ENCODE measurements around the gene RPL19. TPM values are rescaled to one million over a fixed set of nuclear protein-coding genes. Genes with fewer than 3 reads are reported as not detected.

Gene RPL19
- total and polyA plus RNA-seq, 5 experiments from 2014 or later, result 3,521 to 4,559 (median 3,970) TPM

DNA sequence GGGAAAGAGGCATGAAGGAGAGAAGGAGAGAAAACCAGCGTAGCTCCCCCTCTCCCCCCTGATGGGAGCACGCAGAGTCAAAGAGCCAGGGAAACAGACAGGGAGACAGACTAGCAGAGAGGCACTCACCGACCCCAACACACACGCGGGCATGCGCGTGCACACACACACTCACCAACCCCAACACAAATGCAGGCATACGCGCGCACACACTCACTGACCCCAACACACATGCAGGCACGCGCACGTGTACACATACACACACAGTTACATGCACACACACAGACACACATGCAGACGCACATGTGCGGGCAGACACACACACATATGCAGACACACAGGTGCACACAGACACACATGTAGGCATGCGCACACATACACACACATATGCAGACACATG, 7.2 kb upstream of the RPL19 start:
- Mint-ChIP-seq H3K36me3 (peaks cover 0 to 22% (median 3%) of the 10 kb centered on the region in 3 donors), H3K9me3 (no peaks in the 10 kb centered on the region), H3K27me3 (no peaks in the 10 kb centered on the region), H3K27ac (peak overlapping the region in 1 of 10 donors; percentile 10), H3K4me3 (no peak overlapping the region), H3K4me1 (peaks cover 14 to 32% (median 23%) of the 10 kb centered on the region in 4 donors)
- POLR2A ChIA-PET, result interaction anchor here (1.0 kb wide), 1 partner anchor 10 kb away, joined by 3 read pairs; no protein-coding TSS in a partner anchor
- DNase-seq (no peak), ATAC-seq (no peak)

DNA sequence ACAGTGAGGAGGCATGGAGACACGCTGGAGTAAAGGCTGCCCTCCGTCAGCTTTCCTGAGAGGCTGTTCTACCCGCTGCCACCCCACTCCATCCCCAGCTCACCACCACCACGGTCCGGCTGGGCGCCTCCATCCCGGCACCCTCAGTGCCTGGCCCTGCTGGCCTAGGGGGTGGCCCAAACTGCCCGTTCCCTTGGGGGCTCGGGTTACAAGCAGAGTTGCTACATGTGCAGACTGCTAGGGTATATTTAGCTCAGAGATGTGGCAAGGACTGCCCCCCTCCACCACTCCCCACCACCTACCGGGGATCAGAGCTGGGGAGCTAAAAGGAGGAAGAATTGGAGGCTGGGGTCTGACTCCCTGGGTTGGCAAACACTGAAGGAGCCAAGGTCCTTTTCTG, 6.7 kb upstream of the RPL19 start:
- peaks cover 0 to 17% (median 3%) of the 10 kb centered on the region in 3 donors for H3K36me3 Mint-ChIP-seq
- ATAC-seq (no peak), DNase-seq (no peak)
- no peaks in the 10 kb centered on the region for H3K27me3 Mint-ChIP-seq
- no peaks in the 10 kb centered on the region for H3K9me3 Mint-ChIP-seq
- no peak overlapping the region for H3K4me3 Mint-ChIP-seq
- H3K27ac Mint-ChIP-seq, result peak overlapping the region in 1 of 10 donors; percentile 25
- H3K4me1 Mint-ChIP-seq, result peaks cover 15 to 36% (median 25%) of the 10 kb centered on the region in 4 donors
- POLR2A ChIA-PET, result interaction anchor here (1.0 kb wide), 2 partner anchors 10 to 132 kb away, joined by 3 read pairs; no protein-coding TSS in a partner anchor

DNA sequence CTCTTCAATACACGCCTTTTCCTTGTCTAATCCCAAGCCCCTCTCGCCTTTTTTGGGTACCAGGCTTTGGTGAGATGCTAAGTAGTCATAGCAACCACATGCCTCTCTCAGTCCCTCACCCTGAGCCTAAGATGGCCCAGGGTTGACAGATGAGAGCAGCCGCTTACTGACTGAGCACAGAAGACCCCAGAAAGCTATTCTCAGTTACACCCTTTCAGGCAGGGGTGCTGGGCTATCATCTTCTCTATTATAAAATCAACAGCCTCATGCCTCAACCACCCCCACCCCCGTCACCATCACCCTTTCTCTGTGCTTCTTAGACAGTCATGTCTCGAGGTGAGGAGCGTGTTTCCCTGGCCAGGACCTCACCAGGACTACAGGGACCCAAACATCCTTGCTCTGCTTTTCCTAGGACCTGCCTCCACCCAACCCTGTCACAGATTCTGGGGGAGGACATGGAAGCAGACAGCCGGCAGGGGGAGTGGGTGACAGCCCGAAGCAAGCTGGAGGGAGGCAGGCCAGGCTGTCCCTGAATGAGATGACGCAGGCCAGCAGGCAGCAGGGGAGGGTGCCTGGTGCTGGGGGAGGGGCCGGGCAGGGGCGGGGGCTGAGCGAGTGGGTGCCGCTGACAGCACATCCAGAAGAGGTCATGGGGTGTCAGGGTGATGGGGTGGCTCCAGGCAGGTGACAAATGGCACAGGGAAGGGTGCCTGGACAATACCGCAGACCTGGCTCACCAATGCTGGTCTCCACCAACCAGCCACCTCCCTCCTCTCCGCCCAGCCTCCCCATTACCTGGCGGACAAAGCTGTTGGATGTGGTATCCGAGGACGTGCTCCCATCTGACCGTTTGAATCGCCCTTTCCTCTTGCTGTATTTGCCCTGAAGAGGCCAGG, 5.7 kb upstream of the RPL19 start:
- no peak for DNase-seq
- no peaks in the 10 kb centered on the region for H3K9me3 Mint-ChIP-seq
- peaks cover 15 to 46% (median 33%) of the 10 kb centered on the region in 4 donors for H3K4me1 Mint-ChIP-seq
- no peak for ATAC-seq
- peak overlapping the region in 3 of 10 donors; percentile 8 to 30 (median 29) for H3K4me3 Mint-ChIP-seq
- POLR2A ChIA-PET, result interaction anchor here (1.0 to 2.2 kb wide), 2 partner anchors 15 to 133 kb away, joined by 3 to 9 read pairs; no protein-coding TSS in a partner anchor
- H3K27ac Mint-ChIP-seq, result peak overlapping the region in 5 of 10 donors; percentile 8 to 89 (median 25)
- H3K27me3 Mint-ChIP-seq, result no peaks in the 10 kb centered on the region
- peaks cover 0 to 14% (median 0%) of the 10 kb centered on the region in 3 donors for H3K36me3 Mint-ChIP-seq

DNA sequence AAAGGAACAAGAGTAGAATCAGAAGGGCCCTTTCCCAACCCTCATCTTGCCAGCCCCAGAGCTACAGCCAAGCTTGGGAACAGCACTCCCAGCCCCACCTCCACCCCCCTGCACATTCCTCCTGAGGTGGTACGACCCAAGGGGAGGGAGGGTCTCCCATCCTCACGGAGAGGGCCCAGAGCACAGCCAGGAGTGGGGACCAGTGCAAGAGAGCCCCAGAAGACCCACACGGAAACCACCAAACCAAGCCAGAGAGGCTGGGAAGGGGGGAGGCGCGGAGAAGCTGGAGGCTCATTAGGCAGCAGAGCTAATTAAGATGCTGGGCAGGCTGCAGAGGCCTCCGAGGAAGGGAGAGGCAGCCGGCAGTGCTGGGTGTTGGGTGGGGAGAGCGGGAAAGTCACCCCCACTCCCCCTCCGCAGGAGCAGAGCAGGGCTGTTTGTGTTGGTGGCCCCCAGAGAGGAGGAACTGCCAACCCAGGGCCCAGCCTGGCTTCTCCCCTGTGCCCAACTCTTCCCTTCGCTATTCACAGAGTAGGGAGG, 5.0 kb upstream of the RPL19 start:
- H3K4me1 Mint-ChIP-seq, result peaks cover 21 to 53% (median 40%) of the 10 kb centered on the region in 4 donors
- POLR2A ChIA-PET, result interaction anchor here (0.8 to 2.2 kb wide), 3 partner anchors 14 to 342 kb away, joined by 3 to 9 read pairs (median 4); partner anchors contain the start of gene RPL23
- H3K27ac Mint-ChIP-seq, result peak overlapping the region in 5 of 10 donors; percentile 40 to 80 (median 62)

DNA sequence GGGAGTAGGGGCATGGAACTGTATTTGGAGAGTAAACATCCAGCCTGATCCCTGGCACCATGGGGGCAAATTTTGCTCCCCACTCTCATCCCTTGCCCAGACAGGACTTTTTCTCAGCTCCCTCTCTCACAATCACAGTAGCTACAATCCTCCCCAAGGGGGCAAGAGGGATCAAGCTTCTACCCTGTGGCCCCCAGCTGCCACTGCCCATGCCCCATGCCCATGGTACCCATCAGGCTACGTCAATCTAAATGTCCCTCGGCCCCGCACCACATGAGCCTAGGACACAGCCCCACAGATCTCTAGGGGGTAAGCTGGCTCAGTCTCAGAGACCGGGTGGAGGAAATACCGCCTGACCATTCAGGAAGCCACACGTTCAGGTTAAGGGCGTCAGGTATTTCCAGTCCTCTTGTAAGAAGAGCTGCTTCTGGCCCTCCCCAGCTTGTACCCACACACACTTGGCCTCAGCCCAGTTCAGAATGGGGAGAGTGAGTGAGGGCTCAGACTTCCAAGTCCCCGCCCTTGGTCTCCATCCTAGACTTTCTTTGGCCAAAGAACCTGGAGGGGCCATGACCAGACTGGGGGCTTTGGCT, 4.4 kb upstream of the RPL19 start:
- POLR2A ChIA-PET, result interaction anchor here (0.7 to 2.2 kb wide), 5 partner anchors 13 to 370 kb away, joined by 3 to 9 read pairs (median 4); partner anchors contain the start of genes CWC25 and RPL23
- no peak for ATAC-seq
- H3K9me3 Mint-ChIP-seq, result no peaks in the 10 kb centered on the region
- H3K27me3 Mint-ChIP-seq, result no peaks in the 10 kb centered on the region
- no peak for DNase-seq
- peak overlapping the region; percentile 32 to 97 (median 76) for H3K4me3 Mint-ChIP-seq
- H3K36me3 Mint-ChIP-seq, result peaks cover 0 to 18% (median 2%) of the 10 kb centered on the region in 3 donors
- H3K4me1 Mint-ChIP-seq, result peaks cover 23 to 56% (median 45%) of the 10 kb centered on the region in 4 donors
- peak overlapping the region in 9 of 10 donors; percentile 46 to 80 (median 62) for H3K27ac Mint-ChIP-seq

More for the DNA sequence above, 5.0 kb upstream of the RPL19 start:
- Mint-ChIP-seq H3K9me3 (no peaks in the 10 kb centered on the region), H3K27me3 (no peaks in the 10 kb centered on the region), H3K4me3 (peak overlapping the region in 5 of 10 donors; percentile 8 to 85 (median 54)), H3K36me3 (peaks cover 0 to 16% (median 0%) of the 10 kb centered on the region in 3 donors)
- no peak for DNase-seq
- no peak for ATAC-seq

DNA sequence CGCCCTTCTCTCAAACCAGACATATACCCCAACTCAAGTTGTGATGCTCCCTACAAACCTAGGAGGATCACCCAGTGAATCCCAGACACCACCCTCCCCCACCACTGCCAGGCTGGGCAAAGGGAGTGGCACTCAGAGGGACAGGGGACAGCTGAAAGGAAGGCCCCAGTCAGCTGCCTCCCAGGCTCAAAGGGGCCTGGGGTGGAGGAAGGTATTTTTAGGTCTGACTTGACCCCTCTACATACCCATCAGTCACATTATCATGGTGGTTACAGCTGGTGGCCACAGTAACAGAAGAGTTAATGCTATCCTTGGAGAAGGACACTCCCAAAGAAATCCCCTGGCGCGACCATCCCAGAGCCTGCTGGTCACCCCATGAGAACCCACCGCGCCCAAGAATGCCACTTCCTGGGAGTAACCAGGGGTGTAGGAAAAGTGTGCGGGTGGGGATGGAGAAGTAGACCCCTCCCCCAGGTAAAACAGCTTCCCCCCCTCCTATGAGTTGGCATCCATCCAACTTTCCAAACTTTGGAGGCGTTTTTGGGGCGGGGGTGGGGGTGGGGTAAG, 3.8 kb upstream of the RPL19 start:
- no peak for ATAC-seq
- Mint-ChIP-seq H3K4me1 (peaks cover 26 to 62% (median 52%) of the 10 kb centered on the region in 4 donors), H3K27me3 (no peaks in the 10 kb centered on the region)

DNA sequence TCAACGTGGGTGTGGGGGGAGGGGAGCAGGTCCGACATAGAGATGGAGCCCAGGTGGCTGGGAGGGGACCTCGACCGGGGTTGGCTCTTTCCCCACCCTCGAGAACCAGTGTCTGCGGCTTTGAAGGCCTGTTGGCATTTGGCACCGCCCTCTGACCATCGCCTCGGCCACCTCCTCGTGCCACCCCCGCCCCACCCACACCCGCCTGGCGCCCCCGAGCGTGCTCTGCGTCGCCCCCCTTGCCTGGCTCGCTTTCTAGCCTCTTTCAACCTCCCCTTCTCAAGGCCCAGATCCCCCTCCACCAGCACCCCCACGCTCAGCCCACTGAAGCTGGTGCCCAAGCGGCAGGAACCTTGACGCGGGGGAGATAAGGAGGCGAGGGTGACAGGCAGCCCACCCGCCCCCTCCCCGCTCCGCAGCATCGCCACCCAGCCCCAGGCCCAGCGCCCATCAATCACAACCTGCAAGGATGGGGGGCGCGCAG, 3.2 kb upstream of the RPL19 start:
- DNase-seq (no peak), ATAC-seq (no peak)
- Mint-ChIP-seq H3K36me3 (peaks cover 0 to 29% (median 5%) of the 10 kb centered on the region in 3 donors), H3K27me3 (no peaks in the 10 kb centered on the region), H3K4me1 (peaks cover 26 to 66% (median 57%) of the 10 kb centered on the region in 4 donors), H3K9me3 (no peaks in the 10 kb centered on the region), H3K27ac (peak overlapping the region in 5 of 10 donors; percentile 29 to 56 (median 42)), H3K4me3 (peak overlapping the region; percentile 66 to 99 (median 76))
- POLR2A ChIA-PET, result interaction anchor here (0.7 to 1.3 kb wide), 4 partner anchors 11 to 193 kb away, joined by 3 to 5 read pairs (median 3); no protein-coding TSS in a partner anchor

More for the DNA sequence above, 3.8 kb upstream of the RPL19 start:
- H3K4me3 Mint-ChIP-seq, result peak overlapping the region; percentile 63 to 97 (median 76)
- DNase-seq, result no peak
- no peaks in the 10 kb centered on the region for H3K9me3 Mint-ChIP-seq
- H3K27ac Mint-ChIP-seq, result peak overlapping the region in 9 of 10 donors; percentile 47 to 89 (median 74)
- POLR2A ChIA-PET, result interaction anchor here (0.7 to 2.2 kb wide), 4 partner anchors 13 to 371 kb away, joined by 3 to 9 read pairs (median 4); partner anchors contain the start of genes CWC25 and RPL23
- peaks cover 0 to 23% (median 5%) of the 10 kb centered on the region in 3 donors for H3K36me3 Mint-ChIP-seq

DNA sequence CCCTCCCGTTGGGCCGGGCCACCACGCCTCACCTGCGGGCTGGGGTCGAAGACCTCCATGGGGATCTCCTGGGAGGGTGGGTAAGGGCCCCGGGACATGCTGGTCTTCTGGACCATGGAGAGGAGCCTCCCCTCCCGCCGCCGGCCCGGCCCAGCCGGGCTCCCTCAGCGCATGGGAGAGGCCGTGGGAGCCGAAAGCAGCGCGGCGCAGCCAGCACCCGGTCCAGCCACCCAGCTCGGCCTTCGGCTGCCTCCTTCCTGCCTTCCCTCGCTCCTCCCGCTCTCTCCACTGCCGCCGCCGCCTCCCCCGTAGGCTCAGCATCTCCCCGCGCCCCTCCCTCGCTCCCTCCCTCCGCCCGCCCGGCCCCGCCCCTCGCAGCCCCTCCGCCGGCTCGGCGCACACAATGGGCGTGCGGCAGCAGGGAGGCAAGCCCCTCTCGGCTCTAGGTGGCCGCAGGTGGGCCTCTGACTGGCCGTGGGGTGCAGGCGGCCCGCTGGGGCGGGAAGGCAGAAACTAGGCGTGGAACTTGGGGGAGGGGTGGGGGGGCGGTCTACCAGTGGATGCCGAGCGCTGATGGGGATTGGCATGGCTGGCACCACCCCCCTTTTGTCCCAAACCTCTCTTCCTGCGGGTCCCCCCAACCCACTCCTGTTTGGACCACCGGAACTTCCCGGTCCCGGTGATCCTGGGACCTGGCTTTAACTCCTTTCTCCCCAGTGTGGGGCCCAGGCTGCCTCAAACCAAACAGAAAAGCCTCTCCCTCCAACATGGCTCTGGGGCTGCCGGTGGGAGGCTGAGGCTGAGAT, 2.5 kb upstream of the RPL19 start, which contains the start of gene CACNB1:
TSS of gene CACNB1 (minus strand) at position 290 of the 806 bp plus-strand sequence. CDS start at position 116, 174 bp downstream.
- H3K4me3 Mint-ChIP-seq, result peak within 1 kb of the TSS; percentile 81 to 99 (median 96)
- no peaks in the 10 kb centered on the region for H3K9me3 Mint-ChIP-seq
- H3K27ac Mint-ChIP-seq, result peak within 1 kb of the TSS; percentile 31 to 100 (median 99)
- peaks cover 22 to 70% (median 63%) of the 10 kb centered on the region in 4 donors for H3K4me1 Mint-ChIP-seq
- peaks cover 2 to 33% (median 12%) of the 10 kb centered on the region in 3 donors for H3K36me3 Mint-ChIP-seq
- POLR2A ChIA-PET, result interaction anchor here (0.7 to 1.3 kb wide), 4 partner anchors 11 to 194 kb away, joined by 3 read pairs; no protein-coding TSS in a partner anchor
- DNase-seq, result peak in 9 of 10 donors; percentile 27 to 79 (median 55)
- peak; percentile 29 to 59 for ATAC-seq
- H3K27me3 Mint-ChIP-seq, result no peaks in the 10 kb centered on the region

DNA sequence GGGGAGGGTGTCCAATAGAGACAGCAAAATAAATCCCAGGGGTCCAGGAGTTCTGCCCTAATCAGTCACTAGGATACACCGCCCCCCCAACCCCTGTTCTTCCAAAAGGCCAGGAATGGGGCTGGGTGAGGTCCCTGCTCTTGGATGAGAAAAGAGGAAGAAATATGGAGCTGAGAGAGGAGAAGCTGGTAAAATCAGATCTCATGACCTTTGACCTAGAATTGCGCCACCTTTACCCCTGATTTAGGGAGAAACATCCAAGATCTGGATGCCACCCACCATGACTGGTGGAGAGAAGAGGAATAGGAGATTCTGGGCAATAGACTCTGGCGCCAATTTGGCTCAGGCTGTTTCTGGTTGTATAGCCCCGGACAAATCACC, 1.9 kb upstream of the RPL19 start:
- H3K36me3 Mint-ChIP-seq, result peaks cover 5 to 34% (median 16%) of the 10 kb centered on the region in 3 donors
- POLR2A ChIA-PET, result interaction anchor here (1.1 to 1.3 kb wide), 2 partner anchors 12 to 23 kb away, joined by 3 to 4 read pairs; no protein-coding TSS in a partner anchor
- no peaks in the 10 kb centered on the region for H3K27me3 Mint-ChIP-seq
- H3K4me1 Mint-ChIP-seq, result peaks cover 24 to 74% (median 67%) of the 10 kb centered on the region in 4 donors
- no peak for ATAC-seq
- no peaks in the 10 kb centered on the region for H3K9me3 Mint-ChIP-seq
- H3K4me3 Mint-ChIP-seq, result peak overlapping the region; percentile 81 to 99 (median 96)
- H3K27ac Mint-ChIP-seq, result peak overlapping the region; percentile 31 to 100 (median 99)
- no peak for DNase-seq

DNA sequence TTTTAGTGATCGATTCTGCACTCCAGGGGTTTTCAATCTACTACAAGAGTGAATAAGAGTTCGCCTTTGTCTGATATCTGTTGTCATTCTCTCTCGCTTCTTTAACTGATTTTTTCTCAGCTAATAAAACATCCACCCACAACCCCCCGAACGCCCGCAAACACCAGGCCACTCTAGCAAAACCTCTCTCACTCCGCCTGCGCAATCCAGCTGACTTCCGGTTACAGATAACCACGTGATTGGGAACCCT, 338 bp upstream of the RPL19 start:
- peak overlapping the region; percentile 98 to 100 (median 99) for H3K27ac Mint-ChIP-seq

More for the DNA sequence above, 338 bp upstream of the RPL19 start:
- H3K4me3 Mint-ChIP-seq, result peak overlapping the region; percentile 86 to 99 (median 96)
- peak in 9 of 10 donors; percentile 67 to 95 (median 86) for DNase-seq
- H3K9me3 Mint-ChIP-seq, result no peaks in the 10 kb centered on the region
- peak; percentile 62 to 71 for ATAC-seq
- POLR2A ChIA-PET, result interaction anchor here (0.5 to 2.7 kb wide), 42 partner anchors 8 to 1075 kb away, joined by 3 to 57 read pairs (median 4); partner anchors contain the start of genes ARL5C, CDK12, FBXO47 and LASP1
- no peaks in the 10 kb centered on the region for H3K27me3 Mint-ChIP-seq
- peaks cover 5 to 50% (median 22%) of the 10 kb centered on the region in 3 donors for H3K36me3 Mint-ChIP-seq
- H3K4me1 Mint-ChIP-seq, result peaks cover 23 to 74% (median 62%) of the 10 kb centered on the region in 4 donors
